ENCODE data around the gene CHRM4. TPM values are rescaled to one million over a fixed set of nuclear protein-coding genes. Genes with fewer than 3 reads are reported as not detected.

CHRM4 gene
- total RNA-seq, 1 donor from 2014 or later: not detected

GRCh38 chr11:46391186-46391577, 394 bp downstream of the CHRM4 start:
- ATAC-seq (no peak), DNase-seq (no peak)
- Histone ChIP-seq H3K4me3 (peak overlapping the region; percentile 46), H3K27ac (no peak overlapping the region), H3K9me3 (no peaks in the 10 kb centered on the region), H3K36me3 (no peaks in the 10 kb centered on the region), H3K27me3 (ENCODE audit: low read depth) (peaks cover 63% of the 10 kb centered on the region), H3K4me1 (peaks cover 34% of the 10 kb centered on the region)
- no peak for TF ChIP-seq CTCF (IDR thresholded peaks at IDR 0.05)
- intact Hi-C loops (cut with DNase I): no loop called here

GRCh38 chr11:46390331-46391171, 1.0 kb downstream of the CHRM4 start:
- TF ChIP-seq CTCF (IDR thresholded peaks at IDR 0.05): no peak
- no peak for ATAC-seq
- Histone ChIP-seq H3K9me3 (no peaks in the 10 kb centered on the region), H3K4me1 (peaks cover 34% of the 10 kb centered on the region), H3K4me3 (no peak overlapping the region), H3K36me3 (no peaks in the 10 kb centered on the region), H3K27me3 (ENCODE audit: low read depth) (peaks cover 67% of the 10 kb centered on the region), H3K27ac (no peak overlapping the region)
- DNase-seq: no peak
- intact Hi-C loops (cut with DNase I): no loop called here

GRCh38 chr11:46389450-46390330, 1.9 kb downstream of the CHRM4 start:
- peaks cover 67% of the 10 kb centered on the region for H3K27me3 ChIP-seq (ENCODE audit: low read depth)
- H3K27ac ChIP-seq: no peak overlapping the region
- no peaks in the 10 kb centered on the region for H3K9me3 ChIP-seq
- intact Hi-C loops (cut with DNase I): no loop called here
- H3K4me1 ChIP-seq: peaks cover 34% of the 10 kb centered on the region
- DNase-seq (peak; percentile 82), ATAC-seq (peak; percentile 77 to 78)
- TF ChIP-seq CTCF (IDR thresholded peaks at IDR 0.05): peak; percentile 90
- no peaks in the 10 kb centered on the region for H3K36me3 ChIP-seq
- peak overlapping the region; percentile 50 for H3K4me3 ChIP-seq

GRCh38 chr11:46388619-46389449, 2.7 kb downstream of the CHRM4 start:
- H3K4me3 ChIP-seq: no peak overlapping the region

More at GRCh38 chr11:46388619-46389449, 2.7 kb downstream of the CHRM4 start:
- intact Hi-C loops (cut with DNase I): no loop called here
- Histone ChIP-seq H3K27ac (no peak overlapping the region), H3K36me3 (no peaks in the 10 kb centered on the region), H3K27me3 (ENCODE audit: low read depth) (peaks cover 67% of the 10 kb centered on the region), H3K4me1 (peaks cover 34% of the 10 kb centered on the region), H3K9me3 (no peaks in the 10 kb centered on the region)
- DNase-seq: no peak
- no peak for ATAC-seq
- no peak for TF ChIP-seq CTCF (IDR thresholded peaks at IDR 0.05)

Data from lower lobe of right lung (tissue), 2 donors.